G401.6 (cell line): ENCODE measurements around the gene CAMTA1.
A peak's percentile ranks its signal among the peaks of the same experiment; 100 is the strongest.
"Not testable (repeated sequence)": the region's sequence is repeated elsewhere in the genome, so short reads cannot be mapped to it uniquely, and the experiment has no call there.

Experiments
- FAIRE-seq: peaks from 2 replicates; lab custom pipeline; 2012; peaks lifted over from hg19 to GRCh38; lab: Jason Lieb, UNC

The CAMTA1 gene

GRCh38 chr1:7791027-7791426 lies 1005.8 kb downstream of the CAMTA1 start:
- not testable (repeated sequence) for FAIRE-seq

- FAIRE-seq: no peak
Measured at GRCh38 chr1:7795406-7795805, 1010.2 kb downstream of the CAMTA1 start.

- no peak for FAIRE-seq
Measured at GRCh38 chr1:7805460-7805859, 1020.2 kb downstream of the CAMTA1 start.

GRCh38 chr1:7808253-7808844 lies 1023.1 kb downstream of the CAMTA1 start:
- FAIRE-seq: peak; percentile 66

- no peak for FAIRE-seq
Measured at GRCh38 chr1:7809742-7810141, 1024.5 kb downstream of the CAMTA1 start.

- FAIRE-seq: no peak
Measured at GRCh38 chr1:7810395-7810794, 1025.1 kb downstream of the CAMTA1 start.

GRCh38 chr1:7811476-7811875 lies 1026.2 kb downstream of the CAMTA1 start:
- no peak for FAIRE-seq

- FAIRE-seq: no peak
Measured at GRCh38 chr1:7813677-7814373, 1028.6 kb downstream of the CAMTA1 start.
